ENCODE measurements around the gene GALNTL6. TPM values are rescaled to one million over a fixed set of nuclear protein-coding genes. Genes with fewer than 3 reads are reported as not detected.

The GALNTL6 gene
- total and polyA plus RNA-seq, 9 of the 15 experiments (the other 6 are each of a cell fraction or from before 2014, with no cell fraction given) = 0.18 to 0.50 (median 0.29) TPM

- Histone ChIP-seq H3K9me3 (replicated peaks; ENCODE audit: control insufficient read depth, insufficient read depth, low read depth, low read length) (0 out of 2 replicates have a peak, but pooled peaks cover 1% of the 10 kb centered on the region), H3K4me1 (replicated peaks in 1 of 2; ENCODE audit: control insufficient read depth in 2 of 2, insufficient read depth in 2 of 2, low read length in 2 of 2) (no peaks in the 10 kb centered on the region), H3K36me3 (ENCODE audit: control insufficient read depth, insufficient read depth, low read length) (no peaks in the 10 kb centered on the region), H3K4me3 (no peak overlapping the region), H3K4me2 (ENCODE audit: insufficient read depth, low read length) (no peak overlapping the region), H3K27me3 (ENCODE audit: control insufficient read depth in 2 of 2, insufficient read depth in 2 of 2, low read length in 2 of 2) (no peaks in the 10 kb centered on the region), H3K9me1 (ENCODE audit: control insufficient read depth, insufficient read depth, low read length) (no peaks in the 10 kb centered on the region), H3K79me2 (ENCODE audit: control insufficient read depth, insufficient read depth, low read length) (no peaks in the 10 kb centered on the region), H3K9ac (ENCODE audit: insufficient read depth in 1 of 2, low read depth in 2 of 2, low read length in 2 of 2) (no peak overlapping the region), H3K27ac (ENCODE audit: extremely low read depth, low read depth, low read length) (no peak overlapping the region), H2AFZ (ENCODE audit: low read depth, low read length) (no peak overlapping the region), H4K20me1 (replicated peaks; ENCODE audit: control insufficient read depth, insufficient read depth, low read length) (no peaks in the 10 kb centered on the region)
- no TSS peak for BruUV-seq (replicated peaks)
- no peak for TF ChIP-seq PATZ1 (CRISPR knock-in tag; IDR thresholded peaks at IDR 0.05; ENCODE audit: borderline replicate concordance)
- TF ChIP-seq POLR2AphosphoS5 (IDR thresholded peaks at IDR 0.05; ENCODE audit: control insufficient read depth, insufficient read depth, low read depth, low read length) = no peak
- DNase-seq (ENCODE audit: extremely low read depth in 1 of 4, low spot score in 3 of 4) (no peak), ATAC-seq (no peak), FAIRE-seq (no peak)
- intact Hi-C loops (cut with micrococcal nuclease) (no loop called here), in situ Hi-C loops (cut with MboI) (no loop called here)
- CTCF ChIA-PET (ENCODE audit: low intra/inter-chr PET ratio) = no interaction called here
- POLR2A ChIA-PET = no interaction called here
- 0% methylated on average over 1 of the region's 1 CpG for WGBS (ENCODE audit: insufficient coverage, low coverage, missing lambda C conversion rate)
Observed at GRCh38 chr4:172868271-172868670, 1055.1 kb downstream of the GALNTL6 start.

GRCh38 chr4:172869621-172870268 lies 1056.5 kb downstream of the GALNTL6 start:
- no peak for FAIRE-seq
- BruUV-seq (replicated peaks) = no TSS peak

More at GRCh38 chr4:172869621-172870268, 1056.5 kb downstream of the GALNTL6 start:
- Histone ChIP-seq H4K20me1 (replicated peaks; ENCODE audit: control insufficient read depth, insufficient read depth, low read length) (no peaks in the 10 kb centered on the region; the same call in 1 of the 2 replicates), H3K4me2 (ENCODE audit: insufficient read depth, low read length) (no peak overlapping the region), H2AFZ (ENCODE audit: low read depth, low read length) (no peak overlapping the region), H3K27me3 (ENCODE audit: control insufficient read depth in 2 of 2, insufficient read depth in 2 of 2, low read length in 2 of 2) (no peaks in the 10 kb centered on the region), H3K9me1 (ENCODE audit: control insufficient read depth, insufficient read depth, low read length) (no peaks in the 10 kb centered on the region), H3K27ac (ENCODE audit: extremely low read depth, low read depth, low read length) (no peak overlapping the region), H3K9me3 (replicated peaks; ENCODE audit: control insufficient read depth, insufficient read depth, low read depth, low read length) (no peaks in the 10 kb centered on the region), H3K9ac (ENCODE audit: insufficient read depth in 1 of 2, low read depth in 2 of 2, low read length in 2 of 2) (no peak overlapping the region), H3K36me3 (ENCODE audit: control insufficient read depth, insufficient read depth, low read length) (no peaks in the 10 kb centered on the region), H3K79me2 (ENCODE audit: control insufficient read depth, insufficient read depth, low read length) (no peaks in the 10 kb centered on the region), H3K4me3 (no peak overlapping the region), H3K4me1 (replicated peaks in 1 of 2; ENCODE audit: control insufficient read depth in 2 of 2, insufficient read depth in 2 of 2, low read length in 2 of 2) (no peaks in the 10 kb centered on the region)
- ChIA-PET CTCF (ENCODE audit: low intra/inter-chr PET ratio) (no interaction called here), POLR2A (no interaction called here)
- DNase-seq (ENCODE audit: extremely low read depth in 1 of 4, low spot score in 3 of 4) (no peak), ATAC-seq (no peak)
- TF ChIP-seq HLTF (IDR thresholded peaks at IDR 0.05) (no peak), GABPA (tag; conservative IDR thresholded peaks at IDR 0.05; ENCODE audit: low read depth) (no peak), SAFB2 (IDR thresholded peaks at IDR 0.05; ENCODE audit: borderline replicate concordance, low read depth, low read length, severe bottlenecking) (no peak)
- in situ Hi-C loops (cut with MboI) = no loop called here
- WGBS (ENCODE audit: insufficient coverage, low coverage, missing lambda C conversion rate) = 0% methylated on average over 1 of the region's 1 CpG
- intact Hi-C loops (cut with micrococcal nuclease) = no loop called here

Data from K562 (cell line).